DND-41 (cell line): Measurements from ENCODE around the gene ZFC3H1.

Experiments
- ATAC-seq: fragments of 200-7000 bp; cut with Tn5 transposase; 3 replicates; pipeline ENCODE4 v1.9.1; 2021; ENCODE audit warnings: low read depth; ENCODE audit not compliant: insufficient read depth
- DNase-seq: peaks from one replicate; pipeline ENCODE4 v3.0.0-alpha.2; 2020
- H2AFZ ChIP-seq: 2 replicates; pipeline ENCODE4 v1.6.0; 2012; ENCODE audit warnings: low read depth, low read length
- H3K27ac ChIP-seq: 2 replicates; pipeline ENCODE4 v1.5.1; 2012; ENCODE audit warnings: low read length, inconsistent platforms
- H3K27me3 ChIP-seq: fragments of 200-600 bp; sonication (generic); 2 replicates; pipeline ENCODE4 v1.6.0; 2012; ENCODE audit warnings: low read length, mild to moderate bottlenecking, inconsistent platforms; ENCODE audit not compliant: insufficient read depth, poor library complexity
- H3K36me3 ChIP-seq: 2 replicates; pipeline ENCODE4 v1.5.1; 2012; ENCODE audit warnings: low read length, inconsistent platforms; ENCODE audit not compliant: insufficient read depth
- H3K4me1 ChIP-seq: 2 replicates; pipeline ENCODE4 v1.5.1; 2012; ENCODE audit warnings: mild to moderate bottlenecking, low read length; ENCODE audit not compliant: insufficient read depth
- H3K4me2 ChIP-seq: 2 replicates; pipeline ENCODE4 v1.6.0; 2012; ENCODE audit warnings: mild to moderate bottlenecking, moderate library complexity, low read length, inconsistent platforms; ENCODE audit not compliant: insufficient read depth
- H3K4me3 ChIP-seq, 2 experiments: fragments of 200-600 bp in 1 of 2; shearing (Covaris generic) in 1 of 2; 2 replicates each; pipeline ENCODE4 v1.5.1; 2012 to 2016; ENCODE audit warnings: inconsistent platforms in 2 of 2, low read length in 2 of 2, mild to moderate bottlenecking in 2 of 2, low read depth in 1 of 2, moderate library complexity in 1 of 2
- H3K79me2 ChIP-seq: 2 replicates; pipeline ENCODE4 v1.6.0; 2012; ENCODE audit warnings: low read length, inconsistent platforms; ENCODE audit not compliant: insufficient read depth
- H3K9ac ChIP-seq: 2 replicates; pipeline ENCODE4 v1.6.0; 2012; ENCODE audit warnings: low read depth, mild to moderate bottlenecking, inconsistent platforms, low read length, moderate library complexity
- H3K9me3 ChIP-seq: 2 replicates; pipeline ENCODE4 v1.5.1; 2012; ENCODE audit warnings: low read length, moderate library complexity, mild to moderate bottlenecking, inconsistent platforms; ENCODE audit not compliant: insufficient read depth, severe bottlenecking
- H4K20me1 ChIP-seq: 2 replicates; pipeline ENCODE4 v1.6.0; 2012; ENCODE audit warnings: low read length; ENCODE audit not compliant: insufficient read depth
- CTCF ChIP-seq: IDR thresholded peaks from 2 replicates; pipeline ENCODE4 v1.5.1; 2012; ENCODE audit warnings: borderline replicate concordance, low read length, moderate library complexity, mild to moderate bottlenecking; ENCODE audit not compliant: poor library complexity, severe bottlenecking; ENCODE audit errors: extremely low read depth
- EZH2 ChIP-seq: IDR thresholded peaks from 3 replicates; pipeline ENCODE4 v1.6.1; 2012; ENCODE audit warnings: borderline replicate concordance, low read depth, mild to moderate bottlenecking, moderate library complexity, low read length, inconsistent platforms; ENCODE audit not compliant: severe bottlenecking

The ZFC3H1 gene

GRCh38 chr12:71663561-71664410 lies at the start of gene ZFC3H1, which contains the start of gene THAP2:
Gene ZFC3H1, minus strand, starts transcription at chr12:71663848. Its CDS starts 238 bp downstream, at chr12:71663610.
Gene THAP2, plus strand, starts transcription at chr12:71664301. Its CDS starts 209 bp downstream, at chr12:71664510.
- H4K20me1 ChIP-seq, result peaks cover 20% of the 10 kb centered on the region; the same call in 1 of the 2 replicates
- peaks cover 26% of the 10 kb centered on the region for H3K36me3 ChIP-seq
- H3K9me3 ChIP-seq, result no peaks in the 10 kb centered on the region
- peaks cover 68% of the 10 kb centered on the region for H3K79me2 ChIP-seq
- H3K4me2 ChIP-seq, result peak within 1 kb of the TSS; percentile 73
- DNase-seq (peak; percentile 94), ATAC-seq (peak; percentile 90)
- H3K4me3 ChIP-seq, result peak within 1 kb of the TSS; percentile 50 to 68
- no peaks in the 10 kb centered on the region for H3K27me3 ChIP-seq
- peaks cover 28% of the 10 kb centered on the region for H3K4me1 ChIP-seq
- H3K27ac ChIP-seq, result peak within 1 kb of the TSS; percentile 87
- no peak for TF ChIP-seq EZH2
- TF ChIP-seq CTCF, result peak; percentile 49
- H3K9ac ChIP-seq, result peak within 1 kb of the TSS; percentile 68
- peak within 1 kb of the TSS; percentile 85 for H2AFZ ChIP-seq

- Histone ChIP-seq H3K4me2 (no peak overlapping the region), H4K20me1 (no peaks in the 10 kb centered on the region), H3K36me3 (0 out of 2 replicates have a peak, but pooled peaks cover 3% of the 10 kb centered on the region), H3K4me1 (no peaks in the 10 kb centered on the region), H2AFZ (no peak overlapping the region), H3K27me3 (no peaks in the 10 kb centered on the region), H3K9ac (no peak overlapping the region), H3K79me2 (no peaks in the 10 kb centered on the region), H3K4me3 (no peak overlapping the region), H3K27ac (no peak overlapping the region), H3K9me3 (no peaks in the 10 kb centered on the region)
- ATAC-seq, result no peak
- DNase-seq, result no peak
- TF ChIP-seq CTCF, result no peak
- no peak for TF ChIP-seq EZH2
Observed at GRCh38 chr12:71710276-71711125, 46.9 kb upstream of the ZFC3H1 start.

GRCh38 chr12:71708658-71709057 lies 45.0 kb upstream of the ZFC3H1 start:
- H3K9me3 ChIP-seq, result no peaks in the 10 kb centered on the region
- no peak for ATAC-seq
- 0 out of 2 replicates have a peak, but pooled peaks cover 11% of the 10 kb centered on the region for H3K36me3 ChIP-seq
- H3K4me3 ChIP-seq, result no peak overlapping the region
- H3K4me1 ChIP-seq, result no peaks in the 10 kb centered on the region
- no peak overlapping the region for H3K4me2 ChIP-seq
- H2AFZ ChIP-seq, result no peak overlapping the region
- no peak for TF ChIP-seq EZH2
- no peak for TF ChIP-seq CTCF
- H3K27me3 ChIP-seq, result no peaks in the 10 kb centered on the region
- no peak for DNase-seq
- H4K20me1 ChIP-seq, result no peaks in the 10 kb centered on the region
- no peak overlapping the region for H3K9ac ChIP-seq
- no peak overlapping the region for H3K27ac ChIP-seq
- H3K79me2 ChIP-seq, result no peaks in the 10 kb centered on the region
